ENCODE data around the gene GRXCR1.

Gene GRXCR1

GRCh38 chr4:42891644-42892043, 869 bp upstream of the GRXCR1 start:
- no peak for DNase-seq (ENCODE audit: low spot score)

GRCh38 chr4:42895452-42895851, 2.9 kb downstream of the GRXCR1 start:
- Histone ChIP-seq H3K27me3 (ENCODE audit: insufficient read depth, poor library complexity, severe bottlenecking) (peaks cover 9% of the 10 kb centered on the region), H3K27ac (ENCODE audit: poor library complexity, severe bottlenecking) (no peak overlapping the region), H3K36me3 (ENCODE audit: low read depth) (no peaks in the 10 kb centered on the region), H3K4me1 (ENCODE audit: insufficient read depth, poor library complexity, severe bottlenecking) (no peaks in the 10 kb centered on the region), H3K9me3 (ENCODE audit: severe bottlenecking) (no peaks in the 10 kb centered on the region), H3K4me3 (ENCODE audit: severe bottlenecking) (no peak overlapping the region)
- ATAC-seq (ENCODE audit: low read depth) (no peak), DNase-seq (ENCODE audit: low spot score) (no peak)
- TF ChIP-seq CTCF (IDR thresholded peaks at IDR 0.05; ENCODE audit: poor library complexity, severe bottlenecking), result no peak

More at GRCh38 chr4:42891644-42892043, 869 bp upstream of the GRXCR1 start:
- Histone ChIP-seq H3K36me3 (ENCODE audit: low read depth) (no peaks in the 10 kb centered on the region), H3K4me3 (ENCODE audit: severe bottlenecking) (no peak overlapping the region), H3K9me3 (ENCODE audit: severe bottlenecking) (no peaks in the 10 kb centered on the region), H3K27ac (ENCODE audit: poor library complexity, severe bottlenecking) (no peak overlapping the region), H3K4me1 (ENCODE audit: insufficient read depth, poor library complexity, severe bottlenecking) (no peaks in the 10 kb centered on the region), H3K27me3 (ENCODE audit: insufficient read depth, poor library complexity, severe bottlenecking) (peaks cover 14% of the 10 kb centered on the region)
- no peak for TF ChIP-seq CTCF (IDR thresholded peaks at IDR 0.05; ENCODE audit: poor library complexity, severe bottlenecking)
- no peak for ATAC-seq (ENCODE audit: low read depth)

GRCh38 chr4:42904986-42905385, 12.5 kb downstream of the GRXCR1 start:
- no peak for TF ChIP-seq CTCF (IDR thresholded peaks at IDR 0.05; ENCODE audit: poor library complexity, severe bottlenecking)
- DNase-seq (ENCODE audit: low spot score), result no peak
- Histone ChIP-seq H3K27me3 (ENCODE audit: insufficient read depth, poor library complexity, severe bottlenecking) (no peaks in the 10 kb centered on the region), H3K4me1 (ENCODE audit: insufficient read depth, poor library complexity, severe bottlenecking) (peaks cover 6% of the 10 kb centered on the region), H3K27ac (ENCODE audit: poor library complexity, severe bottlenecking) (no peak overlapping the region), H3K9me3 (ENCODE audit: severe bottlenecking) (no peaks in the 10 kb centered on the region), H3K4me3 (ENCODE audit: severe bottlenecking) (no peak overlapping the region), H3K36me3 (ENCODE audit: low read depth) (no peaks in the 10 kb centered on the region)
- ATAC-seq (ENCODE audit: low read depth), result no peak

- TF ChIP-seq CTCF (IDR thresholded peaks at IDR 0.05; ENCODE audit: poor library complexity, severe bottlenecking), result no peak
- H3K9me3 ChIP-seq (ENCODE audit: severe bottlenecking), result no peaks in the 10 kb centered on the region
- ATAC-seq (ENCODE audit: low read depth) (no peak), DNase-seq (ENCODE audit: low spot score) (no peak)
- no peak overlapping the region for H3K4me3 ChIP-seq (ENCODE audit: severe bottlenecking)
- no peak overlapping the region for H3K27ac ChIP-seq (ENCODE audit: poor library complexity, severe bottlenecking)
- H3K27me3 ChIP-seq (ENCODE audit: insufficient read depth, poor library complexity, severe bottlenecking), result no peaks in the 10 kb centered on the region
- H3K36me3 ChIP-seq (ENCODE audit: low read depth), result no peaks in the 10 kb centered on the region
- H3K4me1 ChIP-seq (ENCODE audit: insufficient read depth, poor library complexity, severe bottlenecking), result peaks cover 6% of the 10 kb centered on the region
Observed at GRCh38 chr4:42905591-42905990, 13.1 kb downstream of the GRXCR1 start.

GRCh38 chr4:42906341-42906740, 13.8 kb downstream of the GRXCR1 start:
- ATAC-seq (ENCODE audit: low read depth) (no peak), DNase-seq (ENCODE audit: low spot score) (no peak)
- Histone ChIP-seq H3K27ac (ENCODE audit: poor library complexity, severe bottlenecking) (no peak overlapping the region), H3K27me3 (ENCODE audit: insufficient read depth, poor library complexity, severe bottlenecking) (no peaks in the 10 kb centered on the region), H3K4me3 (ENCODE audit: severe bottlenecking) (no peak overlapping the region), H3K9me3 (ENCODE audit: severe bottlenecking) (no peaks in the 10 kb centered on the region), H3K4me1 (ENCODE audit: insufficient read depth, poor library complexity, severe bottlenecking) (peaks cover 6% of the 10 kb centered on the region), H3K36me3 (ENCODE audit: low read depth) (no peaks in the 10 kb centered on the region)
- no peak for TF ChIP-seq CTCF (IDR thresholded peaks at IDR 0.05; ENCODE audit: poor library complexity, severe bottlenecking)

Data from RWPE2 (cell line).